ENCODE data around the gene MRPS6.

Gene MRPS6

DNA sequence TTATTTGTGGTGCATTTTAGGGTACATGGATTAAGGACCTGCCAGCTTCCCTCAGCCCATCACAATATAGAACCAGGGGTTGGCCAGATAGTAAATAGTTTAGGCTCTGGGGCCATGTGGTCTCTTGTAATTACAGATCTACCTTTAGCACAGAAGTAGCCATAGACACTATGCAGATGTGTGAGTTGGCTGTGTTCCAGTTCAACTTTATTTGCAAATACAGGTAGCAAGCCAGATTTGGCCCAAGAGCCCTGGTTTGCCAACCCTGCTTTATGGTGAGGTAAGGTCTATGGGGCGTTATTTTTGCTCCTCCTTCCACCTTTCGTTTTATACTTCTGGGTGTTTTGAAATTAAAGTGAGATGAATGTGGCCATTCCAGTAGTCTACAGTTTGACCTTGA lies 48.7 kb downstream of the MRPS6 start:
- H3K79me1 ChIP-seq (replicated peaks; ENCODE audit: low read length, poor library complexity, severe bottlenecking): peaks cover 25% of the 10 kb centered on the region
- H3K27ac ChIP-seq (ENCODE audit: low read length, poor library complexity, severe bottlenecking): no peak overlapping the region
- peaks cover 11 to 94% of the 10 kb centered on the region in 2 experiments for H3K36me3 ChIP-seq (ENCODE audit: control insufficient read depth in 1 of 2, insufficient read depth in 2 of 2, low read depth in 1 of 2, low read length in 2 of 2)
- no peaks in the 10 kb centered on the region for H3K27me3 ChIP-seq (ENCODE audit: control insufficient read depth in 1 of 2, insufficient read depth in 1 of 2, low read length in 2 of 2)
- no peak overlapping the region for H3K4me3 ChIP-seq (ENCODE audit: insufficient read depth in 1 of 2, low read depth in 1 of 2, low read length in 2 of 2)
- H2AFZ ChIP-seq (ENCODE audit: low read depth, low read length): no peak overlapping the region
- no peak overlapping the region for H2BK15ac ChIP-seq (ENCODE audit: low read depth, poor library complexity, severe bottlenecking)
- H3K4me1 ChIP-seq (ENCODE audit: control insufficient read depth, insufficient read depth, low read depth, low read length): peaks cover 4% of the 10 kb centered on the region
- WGBS: 100% methylated on average over 1 of the region's 2 CpGs
- no peak overlapping the region for H2BK5ac ChIP-seq (ENCODE audit: low read depth, low read length, poor library complexity, severe bottlenecking)
- no peak for DNase-seq
- H2AK5ac ChIP-seq (ENCODE audit: low read length, severe bottlenecking): no peak overlapping the region
- no peak overlapping the region for H3K18ac ChIP-seq (ENCODE audit: low read depth in 1 of 2, low read length in 2 of 2)
- no peak overlapping the region for H2BK12ac ChIP-seq (ENCODE audit: low read length in 2 of 2)
- no peak overlapping the region for H4K8ac ChIP-seq (ENCODE audit: low read length)
- no peaks in the 10 kb centered on the region for H3K9me3 ChIP-seq (ENCODE audit: control insufficient read depth, low read length)
- no peak overlapping the region for H3K4ac ChIP-seq (ENCODE audit: low read depth in 1 of 2, low read length in 2 of 2)
- H3K23ac ChIP-seq (ENCODE audit: low read length in 2 of 2): no peak overlapping the region
- no peak overlapping the region for H3K9ac ChIP-seq (ENCODE audit: low read length)
- no peak overlapping the region for H3K14ac ChIP-seq (ENCODE audit: low read length in 2 of 2)
- no peak overlapping the region for H3K4me2 ChIP-seq (ENCODE audit: low read length, poor library complexity, severe bottlenecking)
- H4K91ac ChIP-seq (ENCODE audit: low read length): no peak overlapping the region
- H2BK120ac ChIP-seq (ENCODE audit: low read depth, low read length): no peak overlapping the region

DNA sequence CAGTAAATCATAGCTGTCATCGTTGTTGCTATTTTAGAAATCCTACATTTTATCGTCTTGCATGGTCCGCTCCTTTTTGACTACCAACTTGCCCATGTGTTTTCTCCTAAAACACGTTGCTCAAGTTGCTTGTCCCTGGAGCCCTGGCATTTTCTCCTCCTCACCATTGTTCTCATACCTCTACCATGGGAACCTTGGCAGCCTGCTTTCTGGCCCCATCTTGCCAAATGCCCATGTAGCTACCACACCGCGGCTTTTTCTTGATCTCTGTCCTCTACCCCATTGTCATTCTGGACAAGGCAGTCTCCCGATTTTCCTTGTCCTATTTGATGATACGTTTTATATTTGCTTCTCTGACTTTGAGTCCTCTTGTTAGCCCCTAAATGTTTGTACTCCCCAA lies 50.2 kb downstream of the MRPS6 start:
- Histone ChIP-seq H3K9me3 (ENCODE audit: control insufficient read depth, low read length) (no peaks in the 10 kb centered on the region), H4K91ac (ENCODE audit: low read length) (no peak overlapping the region), H3K4ac (ENCODE audit: low read depth in 1 of 2, low read length in 2 of 2) (no peak overlapping the region), H2AFZ (ENCODE audit: low read depth, low read length) (no peak overlapping the region), H2BK12ac (ENCODE audit: low read length in 2 of 2) (no peak overlapping the region), H3K27ac (ENCODE audit: low read length, poor library complexity, severe bottlenecking) (no peak overlapping the region), H4K8ac (ENCODE audit: low read length) (no peak overlapping the region), H2BK120ac (ENCODE audit: low read depth, low read length) (no peak overlapping the region), H3K9ac (ENCODE audit: low read length) (no peak overlapping the region), H3K79me1 (replicated peaks; ENCODE audit: low read length, poor library complexity, severe bottlenecking) (peaks cover 21% of the 10 kb centered on the region), H3K14ac (ENCODE audit: low read length in 2 of 2) (no peak overlapping the region), H3K4me1 (ENCODE audit: control insufficient read depth, insufficient read depth, low read depth, low read length) (peaks cover 9% of the 10 kb centered on the region), H3K23ac (ENCODE audit: low read length in 2 of 2) (no peak overlapping the region), H2BK15ac (ENCODE audit: low read depth, poor library complexity, severe bottlenecking) (no peak overlapping the region), H3K4me2 (ENCODE audit: low read length, poor library complexity, severe bottlenecking) (no peak overlapping the region), H3K18ac (ENCODE audit: low read depth in 1 of 2, low read length in 2 of 2) (no peak overlapping the region), H3K4me3 (ENCODE audit: insufficient read depth in 1 of 2, low read depth in 1 of 2, low read length in 2 of 2) (no peak overlapping the region), H3K27me3 (ENCODE audit: control insufficient read depth in 1 of 2, insufficient read depth in 1 of 2, low read length in 2 of 2) (no peaks in the 10 kb centered on the region), H2BK5ac (ENCODE audit: low read depth, low read length, poor library complexity, severe bottlenecking) (no peak overlapping the region), H2AK5ac (ENCODE audit: low read length, severe bottlenecking) (no peak overlapping the region), H3K36me3 (ENCODE audit: control insufficient read depth in 1 of 2, insufficient read depth in 2 of 2, low read depth in 1 of 2, low read length in 2 of 2) (peaks cover 15 to 97% of the 10 kb centered on the region in 2 experiments)
- DNase-seq: no peak
- 98% methylated on average over 8 of the region's 8 CpGs for WGBS

DNA sequence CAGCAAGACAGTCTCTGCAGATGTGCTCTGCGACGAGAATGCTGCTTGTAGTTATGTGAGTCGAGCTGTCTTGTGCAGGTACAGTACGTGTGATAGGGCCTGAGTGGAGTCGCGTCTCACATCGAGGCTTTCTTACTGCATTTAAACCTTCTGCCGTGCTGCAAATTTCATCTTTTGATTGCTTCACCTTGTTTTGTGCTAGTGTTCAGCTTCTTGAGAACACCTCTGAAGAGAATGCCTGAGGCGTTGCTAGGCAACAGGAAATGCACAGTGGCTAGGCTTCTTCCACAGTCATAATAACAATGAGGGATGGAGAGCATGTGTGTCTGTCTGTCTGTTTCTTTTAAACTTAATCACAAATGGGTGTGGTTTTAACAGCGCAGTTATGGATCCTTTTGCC lies 52.9 kb downstream of the MRPS6 start:
- Histone ChIP-seq H3K9me3 (ENCODE audit: control insufficient read depth, low read length) (no peaks in the 10 kb centered on the region), H3K36me3 (ENCODE audit: control insufficient read depth in 1 of 2, insufficient read depth in 2 of 2, low read depth in 1 of 2, low read length in 2 of 2) (peaks cover 15 to 87% of the 10 kb centered on the region in 2 experiments), H2AK5ac (ENCODE audit: low read length, severe bottlenecking) (no peak overlapping the region), H4K8ac (ENCODE audit: low read length) (no peak overlapping the region), H2BK15ac (ENCODE audit: low read depth, poor library complexity, severe bottlenecking) (no peak overlapping the region), H2BK12ac (ENCODE audit: low read length in 2 of 2) (no peak overlapping the region), H3K4me1 (ENCODE audit: control insufficient read depth, insufficient read depth, low read depth, low read length) (peaks cover 20% of the 10 kb centered on the region), H3K9ac (ENCODE audit: low read length) (peak overlapping the region; percentile 72), H2AFZ (ENCODE audit: low read depth, low read length) (no peak overlapping the region), H3K14ac (ENCODE audit: low read length in 2 of 2) (no peak overlapping the region), H3K23ac (ENCODE audit: low read length in 2 of 2) (no peak overlapping the region), H2BK120ac (ENCODE audit: low read depth, low read length) (no peak overlapping the region), H3K27ac (ENCODE audit: low read length, poor library complexity, severe bottlenecking) (no peak overlapping the region), H3K27me3 (ENCODE audit: control insufficient read depth in 1 of 2, insufficient read depth in 1 of 2, low read length in 2 of 2) (no peaks in the 10 kb centered on the region), H3K4me3 (ENCODE audit: insufficient read depth in 1 of 2, low read depth in 1 of 2, low read length in 2 of 2) (no peak overlapping the region), H4K91ac (ENCODE audit: low read length) (no peak overlapping the region), H3K79me1 (replicated peaks; ENCODE audit: low read length, poor library complexity, severe bottlenecking) (peaks cover 19% of the 10 kb centered on the region), H3K4ac (ENCODE audit: low read depth in 1 of 2, low read length in 2 of 2) (no peak overlapping the region), H3K18ac (ENCODE audit: low read depth in 1 of 2, low read length in 2 of 2) (no peak overlapping the region), H2BK5ac (ENCODE audit: low read depth, low read length, poor library complexity, severe bottlenecking) (no peak overlapping the region), H3K4me2 (ENCODE audit: low read length, poor library complexity, severe bottlenecking) (no peak overlapping the region)
- DNase-seq: peak; percentile 33
- WGBS: 94% methylated on average over 10 of the region's 10 CpGs

DNA sequence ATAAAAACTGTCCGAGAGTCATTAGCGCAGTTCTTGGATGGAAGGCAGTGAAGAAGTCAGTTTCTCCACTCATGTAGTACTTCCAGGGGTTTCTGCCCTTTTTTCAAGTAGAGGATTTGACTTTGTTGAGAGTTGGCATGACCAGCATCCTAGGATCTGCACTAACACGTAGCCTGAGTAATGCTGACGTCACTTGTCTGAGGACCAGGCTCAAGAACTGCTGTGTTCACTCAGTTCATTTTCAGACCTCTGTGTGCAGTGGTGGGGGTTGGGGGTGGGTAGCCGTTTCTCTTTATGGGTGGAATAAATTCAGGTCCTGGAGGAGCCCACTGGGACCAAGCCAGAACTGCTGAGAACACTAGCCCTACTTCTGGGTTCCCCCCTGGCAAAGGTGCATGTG lies 53.3 kb downstream of the MRPS6 start:
- Histone ChIP-seq H2BK5ac (ENCODE audit: low read depth, low read length, poor library complexity, severe bottlenecking) (no peak overlapping the region), H3K27ac (ENCODE audit: low read length, poor library complexity, severe bottlenecking) (no peak overlapping the region), H3K9me3 (ENCODE audit: control insufficient read depth, low read length) (no peaks in the 10 kb centered on the region), H3K27me3 (ENCODE audit: control insufficient read depth in 1 of 2, insufficient read depth in 1 of 2, low read length in 2 of 2) (no peaks in the 10 kb centered on the region), H3K4me2 (ENCODE audit: low read length, poor library complexity, severe bottlenecking) (no peak overlapping the region), H4K91ac (ENCODE audit: low read length) (no peak overlapping the region), H2BK12ac (ENCODE audit: low read length in 2 of 2) (no peak overlapping the region), H3K4me1 (ENCODE audit: control insufficient read depth, insufficient read depth, low read depth, low read length) (peaks cover 24% of the 10 kb centered on the region), H3K23ac (ENCODE audit: low read length in 2 of 2) (peak overlapping the region in 1 of 2 experiments; percentile 65), H2BK120ac (ENCODE audit: low read depth, low read length) (no peak overlapping the region), H2BK15ac (ENCODE audit: low read depth, poor library complexity, severe bottlenecking) (no peak overlapping the region), H3K14ac (ENCODE audit: low read length in 2 of 2) (no peak overlapping the region), H3K36me3 (ENCODE audit: control insufficient read depth in 1 of 2, insufficient read depth in 2 of 2, low read depth in 1 of 2, low read length in 2 of 2) (peaks cover 15 to 87% of the 10 kb centered on the region in 2 experiments), H3K4me3 (ENCODE audit: insufficient read depth in 1 of 2, low read depth in 1 of 2, low read length in 2 of 2) (no peak overlapping the region), H3K4ac (ENCODE audit: low read depth in 1 of 2, low read length in 2 of 2) (no peak overlapping the region), H3K18ac (ENCODE audit: low read depth in 1 of 2, low read length in 2 of 2) (no peak overlapping the region), H4K8ac (ENCODE audit: low read length) (no peak overlapping the region), H2AFZ (ENCODE audit: low read depth, low read length) (no peak overlapping the region), H3K79me1 (replicated peaks; ENCODE audit: low read length, poor library complexity, severe bottlenecking) (peaks cover 19% of the 10 kb centered on the region), H3K9ac (ENCODE audit: low read length) (peak overlapping the region; percentile 72), H2AK5ac (ENCODE audit: low read length, severe bottlenecking) (no peak overlapping the region)
- peak; percentile 38 for DNase-seq
- WGBS: 82% methylated on average over 5 of the region's 5 CpGs

Measured in mesenchymal stem cell (in vitro differentiated cells and primary cell).